NCI-H2081 treated with DMSO at 0.1 percent for 48 hours (cell line): ENCODE results near the gene TMEM229B.

Experiments used
- DNase-seq: peaks from one replicate; lab custom pipeline; 2025; lab: John Stamatoyannopoulos, UW

TMEM229B gene

GRCh38 chr14:67421356-67422224 lies 66.9 kb downstream of the TMEM229B start:
- DNase-seq: no peak
